ENCODE data around the gene LMBRD1.

- TF ChIP-seq CTCF (IDR thresholded peaks at IDR 0.05) (no peak), POLR2A (IDR thresholded peaks at IDR 0.05) (no peak), POLR2AphosphoS5 (IDR thresholded peaks at IDR 0.05) (no peak)
Measured at GRCh38 chr6:69816569-69816968, 19.8 kb upstream of the LMBRD1 start.
